Urothelium cell line (cell line): Measurements from ENCODE around the gene GMPPA.

Experiments used
- DNase-seq: peaks from one replicate; pipeline ENCODE4 v3.0.0; 2011; ENCODE audit warnings: low spot score, mixed read lengths
- FAIRE-seq: peaks from 2 replicates; lab custom pipeline; 2011; peaks lifted over from hg19 to GRCh38; lab: Jason Lieb, UNC

The GMPPA gene

GRCh38 chr2:219517954-219518778 lies 19.5 kb downstream of the GMPPA start:
- FAIRE-seq (no peak), DNase-seq (no peak)

- no peak for FAIRE-seq
- no peak for DNase-seq
These were observed 20.8 kb downstream of the GMPPA start for GRCh38 chr2:219519526-219519916.

GRCh38 chr2:219520079-219520478 lies 21.4 kb downstream of the GMPPA start:
- FAIRE-seq (no peak), DNase-seq (no peak)

DNA sequence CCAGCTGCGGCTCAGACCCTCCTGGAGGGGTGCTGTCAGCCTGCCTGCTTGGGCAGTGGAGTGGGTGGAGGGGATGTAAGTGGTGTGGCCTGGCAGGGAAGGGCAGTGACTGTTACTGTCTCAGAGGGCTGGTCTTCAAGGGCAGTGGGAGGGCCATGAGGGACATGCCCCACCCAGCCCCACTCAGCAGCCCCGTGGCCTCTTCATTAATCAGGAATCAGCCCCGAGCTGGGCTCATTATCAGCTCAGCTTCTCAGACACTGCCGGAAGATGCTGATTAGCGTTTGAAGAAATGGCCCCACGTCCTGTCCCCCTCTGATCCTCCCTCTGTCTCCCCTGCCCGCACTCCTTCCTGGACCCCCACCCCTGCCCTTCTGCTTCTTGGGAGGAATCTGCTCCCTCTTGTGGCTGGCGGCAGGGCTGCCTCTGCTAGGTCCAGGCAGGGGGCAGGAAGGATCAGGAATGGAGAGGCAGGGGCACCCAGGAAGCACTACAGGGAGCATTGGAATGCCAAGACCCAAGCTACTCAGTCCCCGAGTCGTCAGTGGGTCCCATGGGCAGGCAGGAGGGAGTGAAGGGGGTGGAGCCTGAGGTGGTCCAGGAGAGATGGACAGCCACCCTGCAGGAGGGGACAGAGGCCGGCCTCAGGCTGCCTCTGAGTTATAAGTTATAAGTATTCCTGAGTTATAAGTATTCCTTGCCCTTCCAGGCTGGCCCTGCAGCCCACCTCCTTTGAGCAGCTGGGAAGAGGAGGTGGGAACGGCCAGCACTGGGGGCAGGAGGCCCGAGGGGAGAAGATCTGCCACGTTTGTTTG lies 22.6 kb downstream of the GMPPA start:
- FAIRE-seq, result peak; percentile 20

GRCh38 chr2:219522111-219523030 lies 23.7 kb downstream of the GMPPA start:
- no peak for FAIRE-seq
- peak; percentile 37 for DNase-seq

More for the DNA sequence above, 22.6 kb downstream of the GMPPA start:
- DNase-seq, result peak; percentile 85

DNA sequence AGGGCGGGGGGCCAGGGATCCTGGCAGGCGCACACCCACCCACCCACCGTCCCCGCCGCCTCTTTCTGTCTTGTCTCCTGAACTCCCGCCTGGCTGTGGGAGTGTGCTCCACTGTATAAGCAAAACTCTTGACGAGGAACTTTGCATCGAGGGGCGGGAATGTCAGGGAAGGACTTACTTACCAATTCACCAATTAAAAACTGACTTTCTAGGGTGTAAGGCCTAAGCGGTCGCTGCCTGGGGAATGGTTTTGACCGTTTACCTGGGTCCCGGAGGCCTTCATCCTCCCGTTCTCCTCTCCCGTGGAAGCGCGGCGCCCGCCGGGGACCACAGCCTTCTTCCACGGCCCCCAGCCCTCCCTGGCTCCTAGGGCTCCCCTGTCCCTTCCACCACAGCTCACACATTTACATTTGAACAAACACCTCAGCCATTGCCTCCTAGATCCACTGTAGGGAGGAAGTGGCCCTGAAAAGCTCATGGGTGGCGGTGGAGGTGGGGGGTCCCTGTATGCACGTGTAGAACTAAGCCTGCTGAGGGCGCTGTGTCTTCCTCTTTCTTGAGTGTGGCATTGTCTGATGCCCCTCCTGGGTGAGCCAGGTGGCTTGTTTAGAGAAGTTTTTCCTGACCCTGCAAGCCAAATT lies 24.5 kb downstream of the GMPPA start:
- no peak for FAIRE-seq
- no peak for DNase-seq

DNA sequence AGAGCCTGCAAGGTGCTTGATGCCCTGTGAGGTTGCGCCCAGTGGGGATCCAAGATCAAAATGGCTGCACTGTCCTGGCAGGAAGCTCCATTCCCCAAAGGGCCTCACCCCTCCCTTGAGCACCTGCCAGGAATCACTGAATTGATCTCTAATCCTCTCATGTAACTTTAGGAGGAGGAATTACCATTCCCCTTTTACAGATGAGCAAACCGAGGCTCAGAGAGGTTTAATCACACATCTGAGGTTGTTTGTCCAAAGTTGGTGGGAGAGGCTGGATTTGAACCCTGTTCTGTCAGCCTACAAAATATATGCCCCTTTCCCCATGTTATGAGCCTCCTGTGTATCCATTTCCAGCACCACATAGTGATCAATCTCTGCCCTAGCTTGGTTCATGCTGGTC lies 26.1 kb downstream of the GMPPA start:
- no peak for FAIRE-seq
- no peak for DNase-seq

GRCh38 chr2:219525533-219526232 lies 27.0 kb downstream of the GMPPA start:
- DNase-seq (no peak), FAIRE-seq (no peak)

- DNase-seq, result no peak
- no peak for FAIRE-seq
These were observed 27.8 kb downstream of the GMPPA start for GRCh38 chr2:219526320-219527075.

- DNase-seq (no peak), FAIRE-seq (no peak)
These were observed 28.3 kb downstream of the GMPPA start for GRCh38 chr2:219527076-219527394.

DNA sequence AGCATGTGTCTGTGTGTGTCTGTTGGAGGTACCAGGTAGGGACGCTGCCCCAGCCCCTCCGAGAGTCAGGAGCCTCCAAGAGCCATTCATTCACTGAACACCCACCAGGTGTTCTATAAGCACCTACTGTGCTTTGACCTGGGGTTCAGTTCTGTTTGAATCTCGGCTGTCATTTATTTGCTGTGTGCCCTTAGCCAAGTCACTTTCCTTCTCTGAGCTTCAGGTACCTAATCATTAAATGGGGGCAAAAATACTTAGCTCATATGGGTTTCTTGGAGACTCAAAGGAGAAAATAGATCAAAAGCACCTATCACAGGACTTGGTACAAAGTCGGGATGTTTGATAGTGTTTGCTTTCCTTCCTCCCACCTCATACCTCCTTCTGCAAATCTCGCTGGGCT lies 28.8 kb downstream of the GMPPA start:
- DNase-seq (no peak), FAIRE-seq (no peak)

DNA sequence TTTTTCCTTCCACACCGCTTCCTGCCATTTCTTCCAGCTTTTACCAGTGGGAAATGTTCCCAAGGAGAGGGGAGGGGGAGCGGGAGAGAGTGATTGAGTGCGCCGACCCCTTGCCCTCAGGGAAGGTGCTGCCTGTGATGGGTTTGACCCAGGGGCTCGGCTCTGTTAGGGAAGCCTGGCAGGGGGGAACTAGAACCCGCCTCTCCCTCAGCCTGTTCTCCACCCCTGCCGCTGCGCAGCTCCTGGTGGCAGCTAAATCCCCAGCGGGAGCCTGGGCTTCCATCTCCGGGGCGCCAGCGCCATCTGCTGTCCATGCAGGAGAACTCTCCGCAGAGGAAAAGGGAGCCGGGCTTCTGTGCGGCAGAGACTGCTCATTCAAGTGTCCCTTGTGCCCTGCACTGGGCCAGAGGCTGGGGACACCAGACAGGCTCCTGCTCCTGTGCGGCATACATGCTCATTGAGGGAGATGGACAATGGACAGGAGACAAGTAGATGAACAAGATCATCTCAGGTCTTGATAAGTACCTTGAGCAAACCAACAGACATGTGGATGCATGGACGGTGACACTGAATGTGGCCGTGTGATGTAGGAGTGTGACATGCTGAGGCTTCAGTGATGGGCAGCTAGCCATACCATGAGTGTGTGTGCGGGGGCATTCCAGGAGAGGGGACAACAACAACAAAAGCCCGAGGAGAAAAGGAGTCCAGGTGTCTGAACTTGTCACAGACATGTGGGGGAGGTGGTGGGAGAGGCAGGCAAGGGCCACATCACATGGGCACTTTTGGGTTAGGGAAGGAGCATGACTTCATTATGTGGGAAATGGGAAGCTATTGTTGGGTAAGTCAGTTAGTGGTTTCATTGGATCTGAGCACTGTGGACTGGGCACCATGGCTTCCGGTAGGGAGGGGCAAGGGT lies 31.6 kb downstream of the GMPPA start:
- DNase-seq (peak; percentile 93), FAIRE-seq (peak; percentile 58)

DNA sequence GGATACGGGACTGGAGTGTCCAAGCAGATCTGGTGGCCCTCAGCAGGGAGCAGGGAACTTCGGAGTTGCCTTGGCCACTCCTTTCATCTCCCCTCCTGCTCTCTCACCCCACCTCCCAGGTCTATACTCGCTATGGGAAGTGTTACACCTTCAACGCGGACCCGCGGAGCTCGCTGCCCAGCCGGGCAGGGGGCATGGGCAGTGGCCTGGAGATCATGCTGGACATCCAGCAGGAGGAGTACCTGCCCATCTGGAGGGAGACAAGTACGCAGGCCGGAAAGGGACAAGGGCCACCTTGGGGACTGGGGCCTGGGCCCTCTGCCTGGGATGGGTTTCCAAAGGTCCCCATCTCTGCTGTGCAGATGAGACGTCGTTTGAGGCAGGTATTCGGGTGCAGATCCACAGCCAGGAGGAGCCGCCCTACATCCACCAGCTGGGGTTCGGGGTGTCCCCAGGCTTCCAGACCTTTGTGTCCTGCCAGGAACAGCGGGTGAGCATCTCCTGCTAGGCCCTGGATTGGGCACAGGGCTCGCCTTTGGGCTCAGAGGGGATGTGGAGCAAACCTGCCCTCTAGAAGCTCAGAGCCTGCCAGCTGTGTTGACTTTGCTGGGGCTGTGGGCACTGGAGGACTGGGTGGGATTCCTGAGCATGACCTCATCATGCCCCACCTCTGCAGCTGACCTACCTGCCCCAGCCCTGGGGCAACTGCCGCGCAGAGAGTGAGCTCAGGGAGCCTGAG lies 33.1 kb downstream of the GMPPA start:
- no peak for DNase-seq
- no peak for FAIRE-seq

- FAIRE-seq, result no peak
These were observed 33.6 kb downstream of the GMPPA start for GRCh38 chr2:219532378-219532649.

GRCh38 chr2:219533930-219534661 lies 35.4 kb downstream of the GMPPA start:
- FAIRE-seq, result no peak
- DNase-seq, result no peak

More at GRCh38 chr2:219532378-219532649, 33.6 kb downstream of the GMPPA start:
- no peak for DNase-seq

DNA sequence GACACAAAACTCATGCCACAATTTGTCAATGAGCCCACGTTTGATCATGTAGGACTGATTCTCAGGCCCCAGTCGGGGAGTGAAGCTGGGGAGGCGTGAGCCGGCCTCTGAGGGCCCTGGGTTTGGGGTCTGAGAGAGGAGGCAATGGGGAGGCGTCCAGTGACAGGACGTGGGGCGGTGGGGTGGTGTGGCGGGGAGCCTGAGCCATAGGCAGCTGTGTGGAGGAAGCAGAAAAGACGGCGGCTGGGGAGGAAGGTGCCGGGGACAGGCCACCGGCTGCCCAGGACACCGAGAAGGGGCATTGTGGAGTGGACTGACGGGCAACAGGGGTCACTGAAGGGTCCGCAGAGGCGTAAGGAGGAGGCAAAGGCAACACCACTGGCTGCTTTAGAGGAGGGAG lies 37.7 kb downstream of the GMPPA start:
- FAIRE-seq, result no peak

DNA sequence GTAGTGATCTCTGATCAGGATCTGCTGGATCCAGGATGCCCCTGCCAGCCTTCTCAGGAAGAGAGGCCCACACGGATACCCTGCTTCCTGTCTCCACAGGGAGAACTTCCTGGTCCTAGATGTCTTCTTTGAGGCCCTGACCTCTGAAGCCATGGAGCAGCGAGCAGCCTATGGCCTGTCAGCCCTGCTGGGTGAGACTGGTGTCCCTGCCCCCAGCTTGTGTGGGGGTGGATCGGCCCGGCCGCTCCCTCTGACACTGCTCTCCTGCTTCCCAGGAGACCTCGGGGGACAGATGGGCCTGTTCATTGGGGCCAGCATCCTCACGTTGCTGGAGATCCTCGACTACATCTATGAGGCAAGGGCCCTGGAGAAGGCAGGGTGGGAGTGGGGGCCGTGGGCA lies 38.3 kb downstream of the GMPPA start:
- DNase-seq, result no peak
- FAIRE-seq, result no peak

More for the DNA sequence above, 37.7 kb downstream of the GMPPA start:
- DNase-seq, result no peak
